ENCODE data around the gene APOLD1.

APOLD1 gene

GRCh38 chr12:12840580-12840899 lies 55.1 kb downstream of the APOLD1 start:
- DNase-seq, result no peak
- Histone ChIP-seq H3K4me1 (ENCODE audit: low read length) (peaks cover 4% of the 10 kb centered on the region), H3F3A (ENCODE audit: insufficient read depth, low read length) (no peaks in the 10 kb centered on the region)

More at GRCh38 chr12:12840580-12840899, 55.1 kb downstream of the APOLD1 start:
- Histone ChIP-seq H4K20me1 (ENCODE audit: insufficient read depth, low read length) (no peaks in the 10 kb centered on the region), H3K27me3 (replicated peaks; ENCODE audit: insufficient read depth, low read length) (no peaks in the 10 kb centered on the region), H3K9me2 (replicated peaks; ENCODE audit: insufficient read depth, low read length) (no peaks in the 10 kb centered on the region), H3K36me3 (replicated peaks; ENCODE audit: insufficient read depth, low read length) (no peaks in the 10 kb centered on the region), H3K4me2 (ENCODE audit: low read depth, low read length) (no peak overlapping the region), H3K9ac (ENCODE audit: low read length) (no peak overlapping the region), H3K79me2 (ENCODE audit: low read length) (no peaks in the 10 kb centered on the region), H3K9me3 (replicated peaks; ENCODE audit: insufficient read depth, low read length) (no peaks in the 10 kb centered on the region), H3K4me3 (ENCODE audit: low read length) (no peak overlapping the region), H2AFZ (ENCODE audit: low read length) (no peak overlapping the region), H3K27ac (ENCODE audit: low read length) (no peak overlapping the region)
- TF ChIP-seq EZH2 (optimal IDR thresholded peaks at IDR 0.05; ENCODE audit: low read depth, low read length) (no peak), CTCF (IDR thresholded peaks at IDR 0.05; ENCODE audit: low read length) (no peak), EZH2phosphoT487 (IDR thresholded peaks at IDR 0.05; ENCODE audit: low read length) (no peak)

Data from MM.1S (cell line).